ENCODE results near the gene TAF7L. TPM values are rescaled to one million over a fixed set of nuclear protein-coding genes. Genes with fewer than 3 reads are reported as not detected.

Gene TAF7L
- total RNA-seq, 1 experiment from 2014 or later, result 0.18 TPM

GRCh38 chrX:101276238-101276637 is 14.9 kb downstream of the TAF7L start:
- H3K4me3 ChIP-seq (ENCODE audit: low read depth in 2 of 2, low read length in 2 of 2), result no peak overlapping the region
- H3K27me3 ChIP-seq (ENCODE audit: control insufficient read depth, insufficient read depth, low read length), result no peaks in the 10 kb centered on the region
- POLR2A ChIA-PET, result no interaction called here
- CTCF ChIA-PET, result no interaction called here
- DNase-seq (ENCODE audit: low read depth, low spot score) (no peak), ATAC-seq (no peak)
- no TSS peak for BruUV-seq (replicated peaks)
- no peaks in the 10 kb centered on the region for H3K4me1 ChIP-seq (ENCODE audit: control insufficient read depth, insufficient read depth, low read length)
- intact Hi-C loops (cut with micrococcal nuclease; ENCODE audit: unreplicated experiment) (no loop called here), in situ Hi-C loops (cut with HindIII; ENCODE audit: low pct_unique_long_range_greater_than_20kb, low sequenced_read_pairs) (no loop called here)
- H3K36me3 ChIP-seq (ENCODE audit: control insufficient read depth, insufficient read depth, low read length), result no peaks in the 10 kb centered on the region
- no peak overlapping the region for H3K27ac ChIP-seq (ENCODE audit: low read length)
- no peak for TF ChIP-seq TCF7L2 (IDR thresholded peaks at IDR 0.05; ENCODE audit: low read depth, low read length)
- TF ChIP-seq SIN3A (IDR thresholded peaks at IDR 0.05; ENCODE audit: borderline replicate concordance, insufficient read depth, low read depth, low read length), result no peak
- TF ChIP-seq POLR2AphosphoS5 (IDR thresholded peaks at IDR 0.05; ENCODE audit: low read depth, low read length), result no peak
- TF ChIP-seq REST (IDR thresholded peaks at IDR 0.05; ENCODE audit: insufficient read depth in 1 of 2, low read depth in 2 of 2, low read length in 1 of 2), result no peak
- H3K9me3 ChIP-seq (ENCODE audit: control insufficient read depth, insufficient read depth, low read depth, low read length), result no peaks in the 10 kb centered on the region

- intact Hi-C loops (cut with micrococcal nuclease; ENCODE audit: unreplicated experiment), result no loop called here
- no peak for TF ChIP-seq SIN3A (IDR thresholded peaks at IDR 0.05; ENCODE audit: borderline replicate concordance, insufficient read depth, low read depth, low read length)
- TF ChIP-seq POLR2AphosphoS5 (IDR thresholded peaks at IDR 0.05; ENCODE audit: low read depth, low read length), result no peak
- TF ChIP-seq TCF7L2 (IDR thresholded peaks at IDR 0.05; ENCODE audit: low read depth, low read length), result no peak
- H3K36me3 ChIP-seq (ENCODE audit: control insufficient read depth, insufficient read depth, low read length), result no peaks in the 10 kb centered on the region
- ATAC-seq (no peak), DNase-seq (ENCODE audit: low read depth, low spot score) (no peak)
- no TSS peak for BruUV-seq (replicated peaks)
- no peaks in the 10 kb centered on the region for H3K27me3 ChIP-seq (ENCODE audit: control insufficient read depth, insufficient read depth, low read length)
- H3K9me3 ChIP-seq (ENCODE audit: control insufficient read depth, insufficient read depth, low read depth, low read length), result no peaks in the 10 kb centered on the region
- H3K27ac ChIP-seq (ENCODE audit: low read length), result no peak overlapping the region
- ChIA-PET CTCF (no interaction called here), POLR2A (no interaction called here)
- in situ Hi-C loops (cut with HindIII; ENCODE audit: low pct_unique_long_range_greater_than_20kb, low sequenced_read_pairs), result no loop called here
- H3K4me3 ChIP-seq (ENCODE audit: low read depth in 2 of 2, low read length in 2 of 2), result no peak overlapping the region
- no peaks in the 10 kb centered on the region for H3K4me1 ChIP-seq (ENCODE audit: control insufficient read depth, insufficient read depth, low read length)
Measured at GRCh38 chrX:101274198-101274597, 16.9 kb downstream of the TAF7L start.

GRCh38 chrX:101265869-101266428 is 25.2 kb downstream of the TAF7L start:
- in situ Hi-C loops (cut with HindIII; ENCODE audit: low pct_unique_long_range_greater_than_20kb, low sequenced_read_pairs) (no loop called here), intact Hi-C loops (cut with micrococcal nuclease; ENCODE audit: unreplicated experiment) (no loop called here)
- no peaks in the 10 kb centered on the region for H3K36me3 ChIP-seq (ENCODE audit: control insufficient read depth, insufficient read depth, low read length)
- ChIA-PET CTCF (no interaction called here), POLR2A (no interaction called here)
- H3K4me3 ChIP-seq (ENCODE audit: low read depth in 2 of 2, low read length in 2 of 2), result no peak overlapping the region
- no peaks in the 10 kb centered on the region for H3K27me3 ChIP-seq (ENCODE audit: control insufficient read depth, insufficient read depth, low read length)
- 0 out of 2 replicates have a peak, but pooled peaks have one; percentile 51 for ATAC-seq
- TF ChIP-seq TCF7L2 (IDR thresholded peaks at IDR 0.05; ENCODE audit: low read depth, low read length), result no peak
- TF ChIP-seq POLR2AphosphoS5 (IDR thresholded peaks at IDR 0.05; ENCODE audit: low read depth, low read length), result no peak
- no peak for TF ChIP-seq CTCF (IDR thresholded peaks at IDR 0.05)
- no peak for TF ChIP-seq SIN3A (IDR thresholded peaks at IDR 0.05; ENCODE audit: borderline replicate concordance, insufficient read depth, low read depth, low read length)
- DNase-seq (ENCODE audit: low read depth, low spot score), result no peak
- H3K27ac ChIP-seq (ENCODE audit: low read length), result no peak overlapping the region
- H3K9me3 ChIP-seq (ENCODE audit: control insufficient read depth, insufficient read depth, low read depth, low read length), result no peaks in the 10 kb centered on the region
- no TSS peak for BruUV-seq (replicated peaks)
- H3K4me1 ChIP-seq (ENCODE audit: control insufficient read depth, insufficient read depth, low read length), result no peaks in the 10 kb centered on the region

Measured in Panc1 (cell line).